GM12878 (cell line): ENCODE measurements around the gene SNX17. TPM values are rescaled to one million over a fixed set of nuclear protein-coding genes. Genes with fewer than 3 reads are reported as not detected.
A peak's percentile ranks its signal among the peaks of the same experiment; 100 is the strongest.

ENCODE experiments used
- CBX3 ChIP-seq: fragments of 200-600 bp; sonication (generic); IDR thresholded peaks from 2 replicates; pipeline ENCODE4 v1.6.1; 2016; ENCODE audit warnings: low read depth, borderline replicate concordance
- CHD4 ChIP-seq: fragments of 200-600 bp; sonication (generic); IDR thresholded peaks from 2 replicates; pipeline ENCODE4 v1.6.1; 2016; ENCODE audit warnings: mild to moderate bottlenecking
- DPF2 ChIP-seq: fragments of 450-650 bp; IDR thresholded peaks from 2 replicates; pipeline ENCODE4 v1.6.1; 2017; ENCODE audit warnings: mild to moderate bottlenecking
- EGR1 ChIP-seq, 2 experiments: IDR thresholded peaks; 1 replicate in 1 of 2; 2 replicates in 1 of 2; pipeline ENCODE4 v1.6.1; 2011 to 2012; ENCODE audit warnings: low read depth in 2 of 2, low read length in 2 of 2, borderline replicate concordance in 1 of 2, mild to moderate bottlenecking in 1 of 2, moderate library complexity in 1 of 2
- ELK1 ChIP-seq: IDR thresholded peaks from 2 replicates; pipeline ENCODE4 v1.6.1; 2012; ENCODE audit warnings: low read depth, low read length, improper control_type of control experiment
- FOXM1 ChIP-seq: IDR thresholded peaks from 2 replicates; pipeline ENCODE4 v1.6.1; 2012; ENCODE audit warnings: low read depth, mild to moderate bottlenecking, inconsistent platforms, low read length, moderate library complexity
- GATAD2B ChIP-seq: fragments of 450-650 bp; conservative IDR thresholded peaks from 2 replicates; pipeline ENCODE4 v1.6.1; 2017; ENCODE audit warnings: low read depth, mild to moderate bottlenecking, moderate library complexity
- HCFC1 ChIP-seq: fragments of 150-350 bp; IDR thresholded peaks from 2 replicates; pipeline ENCODE4 v1.6.1; 2014; ENCODE audit warnings: low read length
- IKZF1 ChIP-seq: fragments of 450-650 bp; conservative IDR thresholded peaks from 2 replicates; pipeline ENCODE4 v1.6.1; 2017; ENCODE audit warnings: antibody characterized with exemption, mild to moderate bottlenecking
- MXI1 ChIP-seq: fragments of 150-350 bp; IDR thresholded peaks from 2 replicates; pipeline ENCODE4 v1.6.1; 2011; ENCODE audit warnings: low read depth, mild to moderate bottlenecking, inconsistent platforms, low read length, improper control_type of control experiment
- NFIC ChIP-seq: IDR thresholded peaks from 2 replicates; pipeline ENCODE4 v1.6.1; 2012; ENCODE audit warnings: low read depth, mild to moderate bottlenecking, inconsistent platforms, low read length, moderate library complexity
- NKRF ChIP-seq: fragments of 450-650 bp; conservative IDR thresholded peaks from 2 replicates; pipeline ENCODE4 v1.6.1; 2017; ENCODE audit warnings: mild to moderate bottlenecking, moderate library complexity
- POLR2AphosphoS2 ChIP-seq: IDR thresholded peaks from 2 replicates; pipeline ENCODE4 v1.6.1; 2011; ENCODE audit warnings: low read depth, mild to moderate bottlenecking, low read length, improper control_type of control experiment, moderate library complexity
- TCF3 ChIP-seq: IDR thresholded peaks from 2 replicates; pipeline ENCODE4 v1.6.1; 2012; ENCODE audit warnings: low read depth, mild to moderate bottlenecking, low read length, borderline replicate concordance; ENCODE audit not compliant: insufficient read depth
- ZBED1 ChIP-seq: IDR thresholded peaks from 2 replicates; pipeline ENCODE4 v1.6.1; 2016; ENCODE audit warnings: borderline replicate concordance
- ZBTB11 ChIP-seq: fragments of 450-650 bp; formaldehyde crosslinking; IDR thresholded peaks from 2 replicates; pipeline ENCODE4 v1.5.0; 2022; ENCODE audit warnings: mild to moderate bottlenecking, missing genetic modification characterization
- ZBTB40 ChIP-seq: fragments of 450-650 bp; IDR thresholded peaks from 2 replicates; pipeline ENCODE4 v1.6.1; 2016; ENCODE audit warnings: mild to moderate bottlenecking, moderate library complexity, borderline replicate concordance
- polyA plus RNA-seq, 11 experiments: library from polyadenylated mRNA; depleted of rRNA in 4 of 11; unstranded in 6 of 11; stranded (reverse) in 5 of 11; fragments of >200 nt; fragmentation: Nextera tagmentation in 4 of 11; fragmentation: Illumina TruSeq in 1 of 11; extraction: Ambion mirVana in 4 of 11; extraction: Trizol in 1 of 11; gene quantifications; 1 replicate in 1 of 11; 2 replicates in 10 of 11; pipeline versions ENCODE4 v1.2.1 to v1.2.3, GENCODE V29; 2011 to 2016; ENCODE audit warnings: inconsistent platforms in 2 of 11, missing spikeins in 2 of 11, low read depth in 1 of 11
- total RNA-seq, 4 experiments: library from RNA; depleted of rRNA in 3 of 4; stranded (reverse); fragments of >200 nt in 3 of 4; fragmentation: Illumina TruSeq in 1 of 4; extraction: Trizol in 1 of 4; gene quantifications; 2 replicates each; pipeline versions ENCODE4 v1.2.1 to v1.2.3, GENCODE V29; 2013 to 2021

Gene SNX17
- total and polyA plus RNA-seq, 10 of the 15 experiments (the other 5 are each of a cell fraction or from before 2014, with no cell fraction given): 6.5 to 116 (median 84.4) TPM

GRCh38 chr2:27356382-27357181 lies 13.8 kb upstream of the SNX17 start, which contains the start of gene GTF3C2 (continued):
- TF ChIP-seq ZBTB11 (CRISPR knock-in tag): no peak
- TF ChIP-seq ELK1: peak; percentile 75
- TF ChIP-seq NFIC: peak; percentile 56; the same call in 1 of the 2 replicates
- TF ChIP-seq NKRF: peak; percentile 96; the same call in 1 of the 2 replicates
- TF ChIP-seq EGR1 (IDR thresholded peaks at IDR 0.05; ENCODE audit: borderline replicate concordance in 1 of 2, low read depth in 2 of 2, low read length in 2 of 2): peak in 1 of 2 experiments; percentile 41; a peak in 1 of 3 replicates
- TF ChIP-seq CHD4: no peak
- peak; percentile 98 for TF ChIP-seq MXI1
- TF ChIP-seq FOXM1: no peak
- TF ChIP-seq ZBTB40: peak; percentile 78; the same call in 1 of the 2 replicates
- TF ChIP-seq GATAD2B: peak; percentile 65
- no peak for TF ChIP-seq TCF3
- no peak for TF ChIP-seq ZBED1
- peak; percentile 98 for TF ChIP-seq IKZF1
- TF ChIP-seq DPF2: no peak
- TF ChIP-seq HCFC1: peak; percentile 81
- TF ChIP-seq CBX3: no peak
- peak; percentile 53; the same call in 1 of the 2 replicates for TF ChIP-seq POLR2AphosphoS2
